ENCODE results near the gene IGSF11.

DNA sequence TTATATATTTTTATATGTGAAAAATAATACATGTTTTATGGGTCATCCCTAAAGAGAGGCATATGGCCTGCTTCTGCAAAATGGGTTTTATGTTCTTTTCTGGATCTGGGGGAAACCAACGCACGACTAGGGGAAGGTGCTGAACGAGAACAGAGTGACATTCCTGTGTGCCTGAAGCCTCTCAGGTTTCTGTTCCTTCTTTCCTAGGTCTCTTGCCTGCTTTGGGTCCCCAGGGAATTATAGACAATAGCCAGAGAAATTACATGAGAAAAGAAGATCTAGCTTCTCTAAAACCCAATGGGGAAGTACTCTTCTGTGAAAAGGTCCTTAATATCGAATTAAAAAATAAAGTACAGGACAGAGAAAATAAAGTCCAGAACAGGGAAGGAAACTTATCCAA, 66.5 kb downstream of the IGSF11 start:
- TF ChIP-seq, protein P1, sequence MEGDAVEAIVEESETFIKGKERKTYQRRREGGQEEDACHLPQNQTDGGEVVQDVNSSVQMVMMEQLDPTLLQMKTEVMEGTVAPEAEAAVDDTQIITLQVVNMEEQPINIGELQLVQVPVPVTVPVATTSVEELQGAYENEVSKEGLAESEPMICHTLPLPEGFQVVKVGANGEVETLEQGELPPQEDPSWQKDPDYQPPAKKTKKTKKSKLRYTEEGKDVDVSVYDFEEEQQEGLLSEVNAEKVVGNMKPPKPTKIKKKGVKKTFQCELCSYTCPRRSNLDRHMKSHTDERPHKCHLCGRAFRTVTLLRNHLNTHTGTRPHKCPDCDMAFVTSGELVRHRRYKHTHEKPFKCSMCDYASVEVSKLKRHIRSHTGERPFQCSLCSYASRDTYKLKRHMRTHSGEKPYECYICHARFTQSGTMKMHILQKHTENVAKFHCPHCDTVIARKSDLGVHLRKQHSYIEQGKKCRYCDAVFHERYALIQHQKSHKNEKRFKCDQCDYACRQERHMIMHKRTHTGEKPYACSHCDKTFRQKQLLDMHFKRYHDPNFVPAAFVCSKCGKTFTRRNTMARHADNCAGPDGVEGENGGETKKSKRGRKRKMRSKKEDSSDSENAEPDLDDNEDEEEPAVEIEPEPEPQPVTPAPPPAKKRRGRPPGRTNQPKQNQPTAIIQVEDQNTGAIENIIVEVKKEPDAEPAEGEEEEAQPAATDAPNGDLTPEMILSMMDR (IDR thresholded peaks at IDR 0.05; ENCODE audit: low read depth, low read length, missing input control) = no peak
- TF ChIP-seq RAD21 (IDR thresholded peaks at IDR 0.05) (no peak), TAF1 (conservative IDR thresholded peaks at IDR 0.05) (no peak), YY1 (IDR thresholded peaks at IDR 0.05) (no peak), SP1 (IDR thresholded peaks at IDR 0.05) (no peak), GABPA (IDR thresholded peaks at IDR 0.05 in 1 of 2, conservative IDR thresholded peaks at IDR 0.05 in 1 of 2) (no peak), FOXA2 (IDR thresholded peaks at IDR 0.05) (no peak), HNF4A (conservative IDR thresholded peaks at IDR 0.05) (no peak), RXRA (IDR thresholded peaks at IDR 0.05) (no peak)
- TF ChIP-seq, protein P2, sequence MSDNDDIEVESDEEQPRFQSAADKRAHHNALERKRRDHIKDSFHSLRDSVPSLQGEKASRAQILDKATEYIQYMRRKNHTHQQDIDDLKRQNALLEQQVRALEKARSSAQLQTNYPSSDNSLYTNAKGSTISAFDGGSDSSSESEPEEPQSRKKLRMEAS (IDR thresholded peaks at IDR 0.05) = no peak
- TF ChIP-seq, protein P3, sequence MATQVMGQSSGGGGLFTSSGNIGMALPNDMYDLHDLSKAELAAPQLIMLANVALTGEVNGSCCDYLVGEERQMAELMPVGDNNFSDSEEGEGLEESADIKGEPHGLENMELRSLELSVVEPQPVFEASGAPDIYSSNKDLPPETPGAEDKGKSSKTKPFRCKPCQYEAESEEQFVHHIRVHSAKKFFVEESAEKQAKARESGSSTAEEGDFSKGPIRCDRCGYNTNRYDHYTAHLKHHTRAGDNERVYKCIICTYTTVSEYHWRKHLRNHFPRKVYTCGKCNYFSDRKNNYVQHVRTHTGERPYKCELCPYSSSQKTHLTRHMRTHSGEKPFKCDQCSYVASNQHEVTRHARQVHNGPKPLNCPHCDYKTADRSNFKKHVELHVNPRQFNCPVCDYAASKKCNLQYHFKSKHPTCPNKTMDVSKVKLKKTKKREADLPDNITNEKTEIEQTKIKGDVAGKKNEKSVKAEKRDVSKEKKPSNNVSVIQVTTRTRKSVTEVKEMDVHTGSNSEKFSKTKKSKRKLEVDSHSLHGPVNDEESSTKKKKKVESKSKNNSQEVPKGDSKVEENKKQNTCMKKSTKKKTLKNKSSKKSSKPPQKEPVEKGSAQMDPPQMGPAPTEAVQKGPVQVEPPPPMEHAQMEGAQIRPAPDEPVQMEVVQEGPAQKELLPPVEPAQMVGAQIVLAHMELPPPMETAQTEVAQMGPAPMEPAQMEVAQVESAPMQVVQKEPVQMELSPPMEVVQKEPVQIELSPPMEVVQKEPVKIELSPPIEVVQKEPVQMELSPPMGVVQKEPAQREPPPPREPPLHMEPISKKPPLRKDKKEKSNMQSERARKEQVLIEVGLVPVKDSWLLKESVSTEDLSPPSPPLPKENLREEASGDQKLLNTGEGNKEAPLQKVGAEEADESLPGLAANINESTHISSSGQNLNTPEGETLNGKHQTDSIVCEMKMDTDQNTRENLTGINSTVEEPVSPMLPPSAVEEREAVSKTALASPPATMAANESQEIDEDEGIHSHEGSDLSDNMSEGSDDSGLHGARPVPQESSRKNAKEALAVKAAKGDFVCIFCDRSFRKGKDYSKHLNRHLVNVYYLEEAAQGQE (IDR thresholded peaks at IDR 0.05) = no peak
- TF ChIP-seq, protein P4, sequence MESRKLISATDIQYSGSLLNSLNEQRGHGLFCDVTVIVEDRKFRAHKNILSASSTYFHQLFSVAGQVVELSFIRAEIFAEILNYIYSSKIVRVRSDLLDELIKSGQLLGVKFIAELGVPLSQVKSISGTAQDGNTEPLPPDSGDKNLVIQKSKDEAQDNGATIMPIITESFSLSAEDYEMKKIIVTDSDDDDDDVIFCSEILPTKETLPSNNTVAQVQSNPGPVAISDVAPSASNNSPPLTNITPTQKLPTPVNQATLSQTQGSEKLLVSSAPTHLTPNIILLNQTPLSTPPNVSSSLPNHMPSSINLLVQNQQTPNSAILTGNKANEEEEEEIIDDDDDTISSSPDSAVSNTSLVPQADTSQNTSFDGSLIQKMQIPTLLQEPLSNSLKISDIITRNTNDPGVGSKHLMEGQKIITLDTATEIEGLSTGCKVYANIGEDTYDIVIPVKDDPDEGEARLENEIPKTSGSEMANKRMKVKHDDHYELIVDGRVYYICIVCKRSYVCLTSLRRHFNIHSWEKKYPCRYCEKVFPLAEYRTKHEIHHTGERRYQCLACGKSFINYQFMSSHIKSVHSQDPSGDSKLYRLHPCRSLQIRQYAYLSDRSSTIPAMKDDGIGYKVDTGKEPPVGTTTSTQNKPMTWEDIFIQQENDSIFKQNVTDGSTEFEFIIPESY (IDR thresholded peaks at IDR 0.05) = no peak
- TF ChIP-seq, protein P5, sequence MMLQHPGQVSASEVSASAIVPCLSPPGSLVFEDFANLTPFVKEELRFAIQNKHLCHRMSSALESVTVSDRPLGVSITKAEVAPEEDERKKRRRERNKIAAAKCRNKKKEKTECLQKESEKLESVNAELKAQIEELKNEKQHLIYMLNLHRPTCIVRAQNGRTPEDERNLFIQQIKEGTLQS (IDR thresholded peaks at IDR 0.05) = no peak
